Adrenal gland (tissue), 19 donors: ENCODE results near the gene PARP6. TPM values are rescaled to one million over a fixed set of nuclear protein-coding genes. Genes with fewer than 3 reads are reported as not detected.

Experiments used
- DNase-seq, 7 donors: peaks; one replicate each; pipeline ENCODE4 v3.0.0-alpha.2; 2019 to 2020
- H3K27ac ChIP-seq, 5 donors: fragments of 200-600 bp; sonication (generic) in 4 of 5; 1 replicate in 3 of 5; 2 replicates in 2 of 5; pipeline versions ENCODE4 v1.5.1 to v1.8.0; 2016 to 2020; ENCODE audit warnings: mild to moderate bottlenecking in 1 of 5
- H3K27me3 ChIP-seq: fragments of 200-600 bp; 2 replicates; pipeline ENCODE4 v1.8.0; 2021
- H3K36me3 ChIP-seq, 2 donors: fragments of 200-600 bp; replicated peaks in 1 of 2; 1 replicate in 1 of 2; 2 replicates in 1 of 2; pipeline versions ENCODE4 v1.5.1 to v1.8.0; 2018 to 2022
- H3K4me1 ChIP-seq, 2 donors: fragments of 200-600 bp; replicated peaks in 1 of 2; 1 replicate in 1 of 2; 2 replicates in 1 of 2; pipeline versions ENCODE4 v1.5.1 to v1.8.0; 2018 to 2021
- H3K4me3 ChIP-seq, 4 donors: fragments of 200-600 bp; sonication (generic) in 3 of 4; one replicate each; pipeline ENCODE4 v1.5.1; 2016 to 2018
- H3K9me3 ChIP-seq, 3 donors: fragments of 200-600 bp; sonication (generic) in 1 of 3; replicated peaks in 1 of 3; 1 replicate in 2 of 3; 2 replicates in 1 of 3; pipeline versions ENCODE4 v1.5.1 to v1.8.0; 2016 to 2021
- POLR2A ChIP-seq, 2 donors: fragments of 450-650 bp; IDR thresholded peaks; one replicate each; pipeline ENCODE4 v1.6.1; 2017; ENCODE audit warnings: antibody characterized with exemption in 2 of 2, mild to moderate bottlenecking in 2 of 2, moderate library complexity in 1 of 2
- WGBS, 4 donors: extraction: QIAGEN DNeasy Blood & Tissue Kit in 2 of 4; methylation state at CpG; one replicate each; pipeline versions ENCODE4 v1.1.5 to v1.1.7; 2013 to 2017; 5-methylcytosine and 5-hydroxymethylcytosine counted together
- intact Hi-C, 2 donors: fragments of 100-400 bp; cut with DNase I; formaldehyde crosslinking; loops; one replicate each; pipeline versions ENCODE4 v1.14.1 to v1.15.0; 2022 to 2023
- long read RNA-seq, 10 donors: library from polyadenylated mRNA in 3 of 10; unstranded in 2 of 10; stranded (forward) in 1 of 10; transcript quantifications; one replicate each; pipeline ENCODE4 v2.0.0 and lab custom pipeline, GENCODE V29; 2021 to 2026
- polyA plus RNA-seq, 3 donors: library from polyadenylated mRNA; stranded (reverse); fragments of 200-250 nt in 2 of 3; fragments of 350-450 nt in 1 of 3; fragmentation: Illumina TruSeq in 1 of 3; extraction: RNeasy Lipid Tissue Mini Kit (QIAGEN cat#74804) in 1 of 3; gene quantifications; one replicate each; pipeline ENCODE4 v1.2.3, GENCODE V29; 2013 to 2014
- total RNA-seq, 9 donors: library from RNA; depleted of rRNA in 4 of 9; stranded (reverse); fragments of >200 nt in 4 of 9; fragments of 120-200 nt in 1 of 9; fragmentation: NEBNext Ultra II Directional in 1 of 9; extraction: Animal tissue kit (Norgen Biotek cat#: 25700) in 1 of 9; gene quantifications; one replicate each; pipeline versions ENCODE4 v1.1.0 to v1.2.4, GENCODE V29; 2013 to 2023
- TF ChIP-seq, protein P1 (sequence below), 6 experiments: fragments of 450-650 bp in 4 of 6; fragments of 200-600 bp in 2 of 6; sonication (generic) in 1 of 6; IDR thresholded peaks; 1 replicate in 5 of 6; 2 replicates in 1 of 6; pipeline versions ENCODE4 v1.5.1 to v1.8.0; 2016 to 2021; ENCODE audit warnings: antibody characterized with exemption in 6 of 6, mild to moderate bottlenecking in 2 of 6, moderate library complexity in 1 of 6
- donor health status: healthy with polysubstance abuse.
- donor health status: Bipolar disorder and iron deficiency.
- donor health status: DM: yes; HTN: yes; CAD: no.
- donor health status: DM: no; HTN: no; CAD: no.
- donor health status: DM: no; HTN: no; CAD: no.
- donor health status: DM: yes; HTN: yes; CAD: no.

PARP6 gene, protein sequence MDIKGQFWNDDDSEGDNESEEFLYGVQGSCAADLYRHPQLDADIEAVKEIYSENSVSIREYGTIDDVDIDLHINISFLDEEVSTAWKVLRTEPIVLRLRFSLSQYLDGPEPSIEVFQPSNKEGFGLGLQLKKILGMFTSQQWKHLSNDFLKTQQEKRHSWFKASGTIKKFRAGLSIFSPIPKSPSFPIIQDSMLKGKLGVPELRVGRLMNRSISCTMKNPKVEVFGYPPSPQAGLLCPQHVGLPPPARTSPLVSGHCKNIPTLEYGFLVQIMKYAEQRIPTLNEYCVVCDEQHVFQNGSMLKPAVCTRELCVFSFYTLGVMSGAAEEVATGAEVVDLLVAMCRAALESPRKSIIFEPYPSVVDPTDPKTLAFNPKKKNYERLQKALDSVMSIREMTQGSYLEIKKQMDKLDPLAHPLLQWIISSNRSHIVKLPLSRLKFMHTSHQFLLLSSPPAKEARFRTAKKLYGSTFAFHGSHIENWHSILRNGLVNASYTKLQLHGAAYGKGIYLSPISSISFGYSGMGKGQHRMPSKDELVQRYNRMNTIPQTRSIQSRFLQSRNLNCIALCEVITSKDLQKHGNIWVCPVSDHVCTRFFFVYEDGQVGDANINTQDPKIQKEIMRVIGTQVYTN
- total RNA-seq (10 to 100 TPM; 37.4 to 86.6 (median 70.7) TPM), polyA plus RNA-seq (100 to 1,000 TPM in 2 of 3 donors, 10 to 100 TPM in 1; 68.4 to 464 (median 239) TPM)
- long read RNA-seq, donor 1, partial matches to known transcripts = 0 of 1 reads
- long read RNA-seq, donor 1, other reads (novel, unspliced or antisense) = 0 of 1 reads
- long read RNA-seq, donor 2, partial matches to known transcripts = 0 of 3 reads
- long read RNA-seq, donor 2, other reads (novel, unspliced or antisense) = 0 of 3 reads
- long read RNA-seq, donor 3 = 0 reads
- long read RNA-seq, donor 4, partial matches to known transcripts = 3 of 8 reads
- long read RNA-seq, donor 4, other reads (novel, unspliced or antisense) = 5 of 8 reads
- long read RNA-seq, donor 5, partial matches to known transcripts = 5 of 54 reads
- long read RNA-seq, donor 5, other reads (novel, unspliced or antisense) = 43 of 54 reads
- long read RNA-seq, donor 6, partial matches to known transcripts = 2 of 5 reads
- long read RNA-seq, donor 6, other reads (novel, unspliced or antisense) = 3 of 5 reads
- long read RNA-seq, donor 7, partial matches to known transcripts = 0 of 1 reads
- long read RNA-seq, donor 7, other reads (novel, unspliced or antisense) = 0 of 1 reads
- long read RNA-seq, donor 8, partial matches to known transcripts = 0 of 3 reads
- long read RNA-seq, donor 8, other reads (novel, unspliced or antisense) = 0 of 3 reads
- long read RNA-seq, donor 9, partial matches to known transcripts = 0 of 5 reads
- long read RNA-seq, donor 9, other reads (novel, unspliced or antisense) = 0 of 5 reads
- long read RNA-seq, donor 10, partial matches to known transcripts = 0 of 2 reads
- long read RNA-seq, donor 10, other reads (novel, unspliced or antisense) = 0 of 2 reads

DNA sequence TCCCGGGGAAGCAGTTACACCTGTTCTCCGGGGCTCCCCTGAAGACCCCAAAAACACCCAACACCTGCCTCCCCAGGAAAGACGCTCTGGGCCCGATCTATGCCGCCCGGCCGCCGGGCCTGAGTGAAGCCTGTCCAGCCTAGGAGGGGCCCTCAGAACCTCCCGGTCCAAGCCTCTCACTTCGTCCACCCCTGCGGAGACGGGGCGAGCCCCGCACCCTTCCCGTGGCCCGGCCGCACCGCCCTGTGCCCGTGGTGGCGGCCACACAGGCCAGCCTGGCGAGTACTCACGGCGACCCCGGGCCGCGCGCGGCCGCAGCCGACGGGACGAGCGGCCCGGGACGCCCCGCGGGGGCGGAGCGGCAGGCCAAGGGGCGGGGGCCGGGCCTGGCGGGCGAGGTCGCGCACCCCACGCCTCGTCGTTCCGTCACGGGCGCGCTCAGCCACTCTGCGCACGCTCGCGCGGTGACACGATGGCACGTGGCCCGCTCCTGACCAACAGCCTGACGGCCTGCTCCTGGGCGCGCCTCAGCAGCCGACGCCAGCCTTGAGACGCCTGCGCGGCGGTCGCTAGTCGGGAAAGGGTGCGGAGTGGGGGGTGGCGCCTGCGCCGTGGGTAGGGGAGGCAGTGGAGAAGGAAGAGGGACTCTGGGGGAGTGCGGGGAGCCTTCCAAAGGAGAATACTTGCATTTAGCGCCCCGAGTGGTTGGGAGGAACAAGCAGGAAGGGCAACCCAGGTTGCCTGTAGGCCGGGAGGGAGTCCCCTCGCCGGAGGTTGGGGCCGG, at the start of gene PARP6:
Gene PARP6 (minus strand): TSS at position 342 of the 784 bp plus-strand sequence. CDS start 5,077 bp downstream, outside the sequence.
- TF ChIP-seq POLR2A (IDR thresholded peaks at IDR 0.05) = peak; percentile 75 to 76
- TF ChIP-seq, protein P1, sequence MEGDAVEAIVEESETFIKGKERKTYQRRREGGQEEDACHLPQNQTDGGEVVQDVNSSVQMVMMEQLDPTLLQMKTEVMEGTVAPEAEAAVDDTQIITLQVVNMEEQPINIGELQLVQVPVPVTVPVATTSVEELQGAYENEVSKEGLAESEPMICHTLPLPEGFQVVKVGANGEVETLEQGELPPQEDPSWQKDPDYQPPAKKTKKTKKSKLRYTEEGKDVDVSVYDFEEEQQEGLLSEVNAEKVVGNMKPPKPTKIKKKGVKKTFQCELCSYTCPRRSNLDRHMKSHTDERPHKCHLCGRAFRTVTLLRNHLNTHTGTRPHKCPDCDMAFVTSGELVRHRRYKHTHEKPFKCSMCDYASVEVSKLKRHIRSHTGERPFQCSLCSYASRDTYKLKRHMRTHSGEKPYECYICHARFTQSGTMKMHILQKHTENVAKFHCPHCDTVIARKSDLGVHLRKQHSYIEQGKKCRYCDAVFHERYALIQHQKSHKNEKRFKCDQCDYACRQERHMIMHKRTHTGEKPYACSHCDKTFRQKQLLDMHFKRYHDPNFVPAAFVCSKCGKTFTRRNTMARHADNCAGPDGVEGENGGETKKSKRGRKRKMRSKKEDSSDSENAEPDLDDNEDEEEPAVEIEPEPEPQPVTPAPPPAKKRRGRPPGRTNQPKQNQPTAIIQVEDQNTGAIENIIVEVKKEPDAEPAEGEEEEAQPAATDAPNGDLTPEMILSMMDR (IDR thresholded peaks at IDR 0.05) = peak; percentile 30 to 68 (median 64)
- Histone ChIP-seq H3K36me3 (peaks cover 0 to 11% of the 10 kb centered on the region in 2 donors), H3K4me1 (peaks cover 0 to 30% of the 10 kb centered on the region in 2 donors), H3K9me3 (no peaks in the 10 kb centered on the region), H3K4me3 (peak within 1 kb of the TSS; percentile 43 to 75 (median 62)), H3K27ac (peak within 1 kb of the TSS in 4 of 5 donors; percentile 81 to 94 (median 86)), H3K27me3 (no peaks in the 10 kb centered on the region)
- 0 to 1% (median 1%) methylated on average over 20 to 82 of the region's 82 CpGs for WGBS, 4 donors
- intact Hi-C loops = no loop called here
- DNase-seq = peak; percentile 98 to 100 (median 99)

DNA sequence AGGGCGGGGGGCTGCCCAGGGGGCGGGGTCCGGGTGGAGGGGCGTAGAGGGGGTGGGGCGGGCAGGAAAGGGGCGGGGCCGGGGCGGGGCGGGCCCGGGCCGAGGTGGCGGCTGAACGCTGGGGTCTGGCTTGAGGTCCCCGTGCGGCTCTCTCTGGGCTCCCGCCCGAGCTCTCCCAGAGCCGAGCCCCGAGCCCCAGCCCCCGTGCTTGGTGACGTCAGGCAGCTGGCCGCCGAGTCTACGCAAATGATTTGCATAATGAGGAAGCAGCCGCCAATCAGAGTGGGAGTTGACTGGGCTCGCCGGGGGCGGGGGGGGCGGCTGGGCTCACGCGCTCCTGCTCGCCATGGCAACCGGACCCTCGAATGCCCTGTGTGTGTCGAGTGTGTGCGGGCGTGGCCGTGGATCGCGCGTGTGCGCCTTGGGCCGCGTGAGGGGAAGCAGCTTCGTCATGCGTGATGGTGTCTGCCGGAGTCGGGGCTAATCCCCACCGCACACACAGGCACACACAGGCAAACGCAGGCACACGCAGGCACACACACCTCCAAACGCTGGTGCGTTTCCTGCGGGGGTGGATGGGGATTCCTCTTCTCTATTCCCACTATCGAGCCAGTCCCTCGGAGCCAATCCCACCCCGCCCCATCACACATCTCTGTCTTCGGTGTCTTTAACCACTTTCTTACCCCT, 47.8 kb upstream of the PARP6 start, which contains the start of gene CELF6:
Gene CELF6 (minus strand): TSS at position 173 of the 687 bp plus-strand sequence. CDS start 283 bp downstream, outside the sequence.
- H3K9me3 ChIP-seq = no peaks in the 10 kb centered on the region
- DNase-seq = peak; percentile 86 to 97 (median 90)
- WGBS, 4 donors = 1 to 2% (median 1%) methylated on average over 10 to 57 of the region's 58 CpGs
- H3K36me3 ChIP-seq = no peaks in the 10 kb centered on the region
- intact Hi-C loops = no loop called here
- peak within 1 kb of the TSS in 2 of 4 donors; percentile 43 to 60 for H3K4me3 ChIP-seq
- H3K27me3 ChIP-seq = no peaks in the 10 kb centered on the region
- no peak for TF ChIP-seq POLR2A (IDR thresholded peaks at IDR 0.05)
- TF ChIP-seq, protein P1 (IDR thresholded peaks at IDR 0.05) = no peak
- H3K27ac ChIP-seq = peak within 1 kb of the TSS in 2 of 5 donors; percentile 72 to 75
- peaks cover 0 to 6% of the 10 kb centered on the region in 2 donors for H3K4me1 ChIP-seq

DNA sequence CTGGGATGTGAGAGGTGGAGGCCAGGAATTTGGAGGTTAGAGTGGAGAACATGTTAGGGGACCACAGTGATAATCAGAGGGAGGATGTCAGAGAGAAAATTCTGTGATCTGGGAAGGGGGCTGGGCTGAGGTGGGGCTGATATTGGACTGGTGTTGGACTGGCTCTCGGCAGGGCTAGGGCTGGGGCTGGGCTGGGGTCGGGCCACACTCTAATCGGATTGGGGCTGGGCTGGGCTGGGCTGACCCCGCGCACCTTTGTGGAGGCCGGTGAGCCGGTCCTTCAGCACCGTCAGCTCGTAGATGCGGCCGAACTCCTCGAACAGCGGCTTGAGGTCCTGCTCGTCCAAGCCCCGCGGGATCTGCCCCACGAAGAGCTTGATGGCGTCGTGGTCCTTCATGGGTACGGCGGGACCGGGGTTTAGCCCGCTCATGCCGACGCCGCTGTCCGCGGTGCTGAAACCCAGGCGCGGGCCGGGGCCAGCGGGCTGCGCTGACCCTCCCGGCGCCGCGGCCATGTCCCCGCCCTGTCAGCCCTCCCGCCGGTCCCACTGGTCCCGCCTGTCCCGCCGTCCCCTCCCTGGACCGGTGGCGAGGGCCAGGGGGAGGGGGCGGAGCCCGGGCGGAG, 47.1 kb upstream of the PARP6 start:
- intact Hi-C loops = no loop called here
- peak; percentile 71 to 84 (median 79) for DNase-seq
- WGBS, 4 donors = 5 to 12% (median 10%) methylated on average over 17 to 48 of the region's 48 CpGs
- no peaks in the 10 kb centered on the region for H3K9me3 ChIP-seq
- no peaks in the 10 kb centered on the region for H3K27me3 ChIP-seq
- peak overlapping the region in 2 of 5 donors; percentile 72 to 75 for H3K27ac ChIP-seq
- no peaks in the 10 kb centered on the region for H3K36me3 ChIP-seq
- TF ChIP-seq, protein P1 (IDR thresholded peaks at IDR 0.05) = no peak
- peak in 1 of 2 donors; percentile 28 for TF ChIP-seq POLR2A (IDR thresholded peaks at IDR 0.05)
- H3K4me1 ChIP-seq = peaks cover 0 to 6% of the 10 kb centered on the region in 2 donors
- peak overlapping the region in 2 of 4 donors; percentile 43 to 60 for H3K4me3 ChIP-seq
